ENCODE measurements around the gene CXXC1.
A peak's percentile ranks its signal among the peaks of the same experiment; 100 is the strongest.
"Not testable (repeated sequence)": the region's sequence is repeated elsewhere in the genome, so short reads cannot be mapped to it uniquely, and the experiment has no call there.

Gene CXXC1

GRCh38 chr18:50298443-50299284, 11.2 kb upstream of the CXXC1 start:
- DNase-seq (ENCODE audit: low read depth in 1 of 2, low spot score in 1 of 2): no peak

DNA sequence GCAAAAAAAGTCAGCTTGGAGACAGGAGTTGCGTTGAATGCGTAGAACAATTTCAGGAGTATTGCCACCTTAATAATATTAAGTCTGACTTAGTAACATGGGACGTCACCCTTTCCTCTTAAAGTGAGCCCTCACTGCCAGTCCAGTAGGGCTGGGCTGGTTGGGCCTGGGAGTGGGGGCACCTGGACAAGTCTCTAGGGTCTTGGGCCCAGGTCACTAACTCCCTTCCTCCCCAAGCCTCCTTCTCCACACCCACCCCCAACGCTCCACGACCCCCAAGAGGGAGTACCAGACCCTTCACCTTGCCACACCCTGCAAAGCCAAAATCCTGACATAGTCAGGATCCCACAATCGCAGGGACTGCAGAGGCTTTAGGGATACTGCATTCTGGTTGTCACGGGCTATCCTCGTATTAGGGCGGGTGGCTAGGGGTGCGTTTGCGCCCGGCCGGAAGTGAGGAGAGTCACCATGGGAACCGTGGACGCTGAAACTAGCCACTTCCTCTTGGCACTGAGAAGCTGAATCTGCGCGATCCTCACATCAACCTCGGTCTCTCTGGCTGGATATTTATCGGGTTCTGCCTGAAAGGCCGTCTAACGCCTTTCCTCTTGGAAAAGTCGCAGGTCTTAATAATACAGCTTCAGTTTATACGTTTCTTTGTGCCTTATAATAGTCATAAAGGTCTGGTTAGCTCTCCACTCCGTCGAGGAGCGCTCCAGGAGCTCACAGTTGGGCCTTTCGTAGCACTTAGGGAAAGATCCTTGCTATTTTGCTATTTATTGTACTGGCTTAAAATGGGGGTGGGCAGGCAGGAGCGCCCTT, 10.3 kb upstream of the CXXC1 start:
- peak in 1 of 2 donors; percentile 49 for DNase-seq (ENCODE audit: low read depth in 1 of 2, low spot score in 1 of 2)

DNA sequence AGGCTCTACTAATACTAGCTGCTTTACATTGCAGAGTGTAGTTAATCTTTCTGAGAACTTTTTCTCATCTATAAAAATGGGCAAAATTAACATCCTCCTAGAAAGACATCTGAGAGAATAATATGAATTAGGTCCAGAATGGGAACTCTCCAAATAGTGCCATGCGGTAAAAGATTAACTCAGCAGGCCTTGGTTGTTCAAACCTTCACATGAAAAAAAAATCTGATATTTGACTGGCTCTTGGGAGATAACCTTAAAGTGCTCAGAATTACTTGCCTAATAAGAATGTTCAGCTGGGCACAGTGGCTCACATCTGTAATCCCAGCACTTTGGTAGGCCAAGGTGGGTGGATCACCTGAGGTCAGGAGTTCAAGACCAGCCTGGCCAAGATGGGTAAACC, 5.5 kb upstream of the CXXC1 start:
- DNase-seq (ENCODE audit: low read depth in 1 of 2, low spot score in 1 of 2): no peak

GRCh38 chr18:50289108-50289443, 1.6 kb upstream of the CXXC1 start:
- DNase-seq (ENCODE audit: low read depth in 1 of 2, low spot score in 1 of 2): no peak

DNA sequence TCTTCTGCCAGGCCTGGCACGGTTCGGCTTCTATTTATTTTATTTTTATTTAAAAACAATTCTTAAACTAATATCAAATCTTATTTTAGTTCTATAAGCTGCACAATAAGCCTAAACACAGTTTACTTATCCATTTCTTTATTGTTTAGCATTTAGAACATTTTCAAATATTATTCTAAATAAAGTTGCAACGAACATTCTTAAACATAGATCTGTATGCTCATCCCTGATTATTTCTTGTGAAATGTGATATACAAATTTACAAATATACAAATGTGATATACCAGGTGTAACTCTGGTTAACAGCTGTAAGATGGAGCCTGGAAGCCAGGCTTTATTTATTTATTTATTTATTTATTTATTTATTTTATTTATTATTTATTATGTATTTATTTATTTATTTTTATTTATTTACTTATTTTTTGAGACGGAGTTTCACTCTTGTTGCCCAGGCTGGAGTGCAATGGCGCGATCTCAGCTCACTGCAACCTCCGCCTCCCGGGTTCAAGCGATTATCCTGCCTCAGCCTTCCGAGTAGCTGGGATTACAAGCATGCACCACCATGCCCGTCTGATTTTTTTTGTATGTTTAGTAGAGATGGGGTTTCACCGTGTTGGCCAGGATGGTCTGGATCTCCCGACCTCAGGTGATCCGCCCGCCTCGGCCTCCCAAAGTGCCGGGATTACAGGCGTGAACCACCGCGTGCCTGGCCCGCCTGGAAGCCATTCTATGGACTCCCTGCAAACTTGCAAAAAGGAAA, 1.0 kb upstream of the CXXC1 start:
- not testable (repeated sequence) for DNase-seq (ENCODE audit: low read depth in 1 of 2, low spot score in 1 of 2)

DNA sequence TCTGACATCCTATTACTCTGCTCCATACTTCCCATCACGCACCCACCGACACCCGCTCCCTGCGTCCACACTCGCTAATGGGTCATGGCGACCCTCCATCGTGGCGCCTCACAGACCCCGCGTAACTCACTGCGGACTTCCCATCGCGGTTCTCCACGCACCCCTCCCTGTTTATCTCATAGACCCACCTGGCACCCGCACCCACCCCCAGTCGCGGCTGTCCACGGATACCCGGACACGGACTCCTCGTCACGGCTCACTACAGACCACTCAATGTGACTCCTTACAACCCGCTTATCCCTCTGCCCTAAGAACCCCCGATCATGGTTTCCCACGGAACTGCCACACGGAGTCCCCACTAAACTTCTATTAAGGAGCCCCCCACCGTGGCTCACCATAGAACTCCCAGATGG, 458 bp downstream of the CXXC1 start:
- no peak for DNase-seq (ENCODE audit: low read depth in 1 of 2, low spot score in 1 of 2)

DNA sequence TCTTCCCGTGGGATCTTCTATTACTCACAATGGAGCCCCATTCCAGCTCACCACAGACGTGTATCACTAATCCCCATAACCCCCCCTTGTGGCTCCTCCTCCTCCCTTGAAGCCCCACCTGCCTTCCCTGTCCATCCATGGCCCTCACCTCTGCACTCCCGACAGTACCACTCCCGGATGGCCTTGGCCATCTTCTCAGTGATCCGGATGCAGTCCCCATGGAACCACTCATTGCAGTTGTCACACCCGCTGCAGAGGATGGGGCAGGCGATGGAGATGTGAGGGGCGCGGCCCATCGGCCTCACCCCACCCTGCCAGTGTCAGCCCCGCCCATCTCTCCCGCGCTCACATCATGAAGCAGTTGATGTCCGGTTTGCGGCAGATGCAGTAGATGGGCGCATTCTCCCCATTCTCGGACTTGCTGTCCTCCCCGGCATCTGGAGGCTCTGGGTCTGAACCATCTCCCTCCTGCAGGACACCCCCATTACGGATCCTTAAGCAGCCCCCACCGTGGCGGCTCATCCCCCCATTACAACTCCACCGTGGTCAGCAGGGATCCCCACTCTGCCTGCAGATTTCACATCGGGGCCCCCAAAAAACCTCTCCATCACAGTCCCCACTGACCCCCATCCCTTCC, 983 bp downstream of the CXXC1 start:
- DNase-seq (ENCODE audit: low read depth in 1 of 2, low spot score in 1 of 2): no peak

GRCh38 chr18:50285631-50286321, 1.7 kb downstream of the CXXC1 start:
- DNase-seq (ENCODE audit: low read depth in 1 of 2, low spot score in 1 of 2): no peak

DNA sequence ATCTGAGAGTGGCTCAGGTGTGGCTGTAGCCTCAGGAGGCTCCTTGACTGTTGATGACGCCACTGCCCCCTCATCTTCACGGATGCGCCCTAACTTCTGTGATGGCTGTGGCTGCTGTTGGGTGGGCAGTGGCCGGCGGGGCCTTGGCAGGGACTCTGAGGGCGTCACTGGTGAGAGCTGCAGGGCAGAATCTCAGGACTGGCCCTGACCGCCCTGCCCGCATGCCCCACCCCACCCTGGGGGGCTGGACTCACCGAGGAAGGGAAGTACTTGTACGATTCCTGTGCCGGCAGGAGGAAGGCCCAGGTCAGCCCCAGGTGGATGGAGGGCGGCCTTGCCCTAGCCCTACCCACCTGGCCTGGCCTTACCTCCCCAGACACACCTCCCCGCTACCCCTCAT, 2.4 kb downstream of the CXXC1 start:
- DNase-seq (ENCODE audit: low read depth in 1 of 2, low spot score in 1 of 2): no peak

- DNase-seq (ENCODE audit: low read depth in 1 of 2, low spot score in 1 of 2): no peak
Observed at GRCh38 chr18:50284255-50284885, 3.1 kb downstream of the CXXC1 start.

GRCh38 chr18:50283469-50284209, 3.9 kb downstream of the CXXC1 start:
- no peak for DNase-seq (ENCODE audit: low read depth in 1 of 2, low spot score in 1 of 2)

DNA sequence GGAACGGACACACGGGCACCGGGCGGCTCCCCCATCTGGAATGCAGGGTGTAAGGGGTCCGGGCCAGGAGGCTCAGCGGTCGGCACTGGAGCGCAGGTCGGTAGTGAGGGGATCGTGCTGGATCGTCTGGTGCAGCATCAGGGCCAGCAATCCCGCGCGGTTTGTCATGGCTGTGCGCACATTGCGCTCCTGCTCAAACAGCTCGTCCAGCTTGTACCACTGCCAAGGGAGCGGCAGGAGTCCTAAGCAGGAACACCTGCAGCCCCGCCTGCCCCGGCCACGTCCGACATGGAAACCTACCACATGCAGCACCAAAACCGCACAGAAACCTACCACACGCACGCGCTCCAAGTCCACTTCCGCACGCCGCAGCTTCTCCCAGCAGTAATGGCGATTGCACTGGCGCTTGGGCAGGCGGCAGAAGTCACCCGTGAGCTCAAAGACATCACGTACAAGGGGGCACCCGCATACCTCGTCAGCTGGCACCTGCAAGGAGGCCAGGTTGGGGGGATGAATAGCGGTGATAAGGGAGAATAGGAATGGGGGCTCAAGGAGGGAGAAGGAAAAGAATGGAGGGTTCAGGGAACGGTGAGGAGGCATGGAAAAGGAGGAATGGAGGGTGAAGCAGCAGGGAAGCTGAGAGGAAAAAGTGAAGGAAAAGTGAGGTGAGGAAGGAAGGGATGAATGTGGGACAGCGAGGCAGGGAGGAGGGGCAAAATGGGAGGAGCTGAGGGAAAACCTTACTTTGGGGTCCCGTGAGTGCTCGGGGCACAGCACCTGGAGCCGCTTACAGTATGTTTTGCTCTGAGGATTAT, 4.8 kb downstream of the CXXC1 start:
- DNase-seq (ENCODE audit: low read depth in 1 of 2, low spot score in 1 of 2): no peak

DNA sequence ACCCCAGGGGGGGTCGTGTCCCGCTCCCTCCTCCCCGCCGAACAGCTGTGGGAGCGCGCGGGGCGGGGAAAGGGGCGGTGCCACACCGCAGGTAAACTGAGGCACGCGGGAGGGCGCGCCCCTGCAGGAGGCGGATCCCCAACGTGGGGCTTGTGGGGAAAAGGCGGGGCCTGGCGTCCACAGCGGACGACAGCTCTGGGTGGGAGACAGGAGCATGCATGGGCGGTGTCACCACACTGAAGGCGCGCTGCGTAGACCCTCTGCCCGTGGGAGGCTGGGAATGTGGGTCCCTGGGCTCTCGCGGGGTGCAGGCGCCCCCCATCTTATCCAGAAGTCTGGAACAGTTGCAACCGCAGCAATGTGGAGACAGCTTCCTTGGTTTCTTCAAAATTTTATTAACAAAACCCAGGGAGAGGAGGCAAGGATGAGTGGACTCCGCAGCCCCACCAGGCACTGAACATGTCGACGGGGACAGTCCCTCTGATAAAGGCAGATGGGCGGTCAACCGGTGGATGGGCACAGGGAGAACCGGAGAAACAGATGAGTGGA, 5.4 kb downstream of the CXXC1 start:
- no peak for DNase-seq (ENCODE audit: low read depth in 1 of 2, low spot score in 1 of 2)

GRCh38 chr18:50281295-50281971, 6.1 kb downstream of the CXXC1 start, which contains the start of gene MBD1:
Gene MBD1 (minus strand): TSS chr18:50281523. CDS start chr18:50279992, 1,531 bp downstream.
- peak; percentile 93 to 96 for DNase-seq (ENCODE audit: low read depth in 1 of 2, low spot score in 1 of 2)

- DNase-seq (ENCODE audit: low read depth in 1 of 2, low spot score in 1 of 2): no peak
Observed at GRCh38 chr18:50280707-50281294, 6.7 kb downstream of the CXXC1 start.

DNA sequence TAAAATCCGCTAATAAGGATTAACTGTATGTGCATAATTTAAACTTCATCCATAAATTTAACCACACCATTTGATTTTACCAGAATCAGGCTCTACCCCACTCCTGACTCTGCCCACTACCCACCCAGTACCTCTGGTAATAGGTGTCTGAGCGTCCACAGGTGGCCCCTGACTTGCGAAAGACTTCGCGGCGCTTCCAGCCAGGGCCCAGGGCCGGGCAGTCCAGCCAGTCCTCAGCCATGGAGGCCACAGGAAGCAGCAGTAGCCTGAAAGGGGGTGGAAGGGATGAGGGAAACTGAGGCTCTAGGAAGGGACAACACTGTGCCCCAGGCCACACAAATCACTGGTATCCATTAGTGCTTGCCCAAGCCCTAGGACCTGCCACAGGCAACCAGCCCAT, 7.7 kb downstream of the CXXC1 start:
- no peak for DNase-seq (ENCODE audit: low read depth in 1 of 2, low spot score in 1 of 2)

DNA sequence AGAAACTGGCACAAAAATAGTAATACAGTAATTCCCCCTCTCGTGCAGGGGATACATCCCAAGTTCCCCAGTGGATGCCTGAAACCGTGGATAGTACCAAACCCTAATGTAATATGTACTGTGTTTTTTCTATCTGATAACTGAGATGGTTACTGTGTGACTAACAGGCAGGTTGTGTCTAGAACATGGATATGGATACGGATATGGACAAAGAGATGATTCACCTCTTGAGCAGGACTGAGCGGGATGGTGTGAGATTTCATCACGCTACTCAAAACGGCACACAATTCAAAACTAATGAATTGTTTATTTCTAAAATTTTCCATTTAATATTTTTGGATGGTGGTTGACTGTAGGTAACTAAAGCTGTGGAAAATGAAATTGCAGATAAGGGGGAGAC, 9.6 kb downstream of the CXXC1 start:
- no peak for DNase-seq (ENCODE audit: low read depth in 1 of 2, low spot score in 1 of 2)
